Activated naive CD4-positive, alpha-beta T cell treated with Interleukin-2 at 50 U/mL for 16 hours (primary cell): ENCODE results near the gene SRRM2.

Experiments
- DNase-seq: peaks from one replicate; pipeline ENCODE4 v3.0.0-alpha.2; 2020

The SRRM2 gene

DNA sequence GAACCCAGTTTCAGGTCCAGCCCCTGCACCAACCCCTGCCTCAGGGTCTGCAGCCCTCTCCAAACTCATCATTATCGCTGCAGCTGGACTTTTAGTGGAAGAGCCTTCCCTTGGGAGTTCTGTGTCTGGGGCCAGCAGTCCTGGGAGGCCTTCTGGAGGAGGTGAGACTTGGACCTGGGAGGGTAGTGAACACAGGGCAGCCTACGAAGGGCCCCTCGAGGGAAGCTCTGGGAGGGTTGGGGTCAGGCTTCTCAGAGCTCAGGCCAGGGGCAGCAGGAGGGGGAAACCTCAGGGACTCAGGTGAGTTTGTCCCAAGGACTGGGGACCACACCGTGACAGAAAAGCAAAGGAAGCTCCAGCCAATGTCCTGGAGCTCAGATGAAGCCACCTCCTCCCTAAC is 11.3 kb upstream of the SRRM2 start:
- no peak for DNase-seq

DNA sequence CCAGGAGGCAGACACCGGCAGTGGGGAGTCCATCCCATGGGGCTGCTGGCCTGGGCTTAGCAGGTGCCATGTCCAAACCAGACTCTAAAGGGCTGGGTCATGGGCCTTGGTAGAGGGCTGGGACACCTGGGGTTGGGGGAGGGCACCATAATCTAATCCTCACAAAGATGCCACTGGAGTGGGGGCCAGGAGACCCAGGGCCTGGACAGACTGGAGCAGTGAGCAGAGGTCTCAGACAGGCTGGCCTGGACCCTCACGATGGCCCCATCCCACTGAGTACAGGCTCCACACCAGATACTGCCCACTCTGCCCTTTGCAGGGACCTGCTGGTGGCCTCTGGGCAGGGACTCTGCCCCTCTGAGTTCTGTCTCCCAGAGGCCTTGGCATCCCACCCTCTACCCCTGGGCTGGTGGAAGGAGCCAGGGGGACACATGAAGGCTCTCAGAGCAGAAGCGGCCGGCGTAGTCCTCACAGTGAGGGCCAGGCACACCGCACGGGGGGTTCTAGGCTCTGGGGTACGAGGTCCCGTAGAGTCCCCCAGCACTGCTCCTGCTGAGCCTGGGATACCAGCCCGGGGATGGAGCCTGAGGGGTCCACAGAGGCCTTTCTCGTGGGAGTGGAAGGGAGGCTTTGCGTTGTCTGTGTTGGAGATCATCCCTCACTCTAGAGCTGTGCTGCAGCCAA is 10.0 kb upstream of the SRRM2 start:
- DNase-seq, result no peak

DNA sequence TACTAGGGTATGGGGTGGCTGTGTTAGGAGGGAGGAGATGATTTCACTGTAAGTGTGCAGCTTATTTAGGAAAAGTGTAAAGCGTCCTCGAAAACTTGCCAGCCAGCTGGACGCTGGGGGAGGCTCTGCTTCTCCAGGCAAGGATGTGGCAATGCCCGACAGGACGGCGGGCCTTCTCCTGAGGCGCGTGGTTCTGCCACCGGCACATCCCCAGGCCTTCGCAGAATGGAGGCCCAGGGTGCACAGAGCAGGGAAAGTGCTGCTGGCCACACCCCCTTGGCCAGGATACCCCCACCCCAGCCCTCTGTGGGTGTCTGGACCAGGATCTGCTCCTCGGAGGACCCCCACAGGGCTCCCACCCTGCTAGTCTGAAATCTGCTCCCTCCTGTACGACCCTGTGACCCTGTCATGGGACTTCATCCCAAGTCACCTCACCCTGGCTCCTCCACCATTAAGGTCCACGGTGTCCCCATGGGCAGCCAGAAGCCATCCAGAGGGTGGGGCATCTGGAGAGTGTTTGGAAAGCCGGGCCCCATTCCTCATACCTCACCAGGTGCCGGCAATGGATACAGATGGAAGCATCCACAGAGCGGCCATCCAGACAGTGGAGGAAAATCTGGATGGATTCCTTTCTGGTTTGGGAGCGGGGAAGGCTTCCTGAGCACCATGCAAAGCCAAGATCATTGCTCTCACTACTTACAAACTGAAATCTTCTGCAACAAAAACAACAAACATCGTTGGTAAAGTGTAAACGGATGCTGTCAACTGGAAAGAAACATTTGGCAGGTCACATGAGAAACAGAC is 9.2 kb upstream of the SRRM2 start:
- no peak for DNase-seq

DNA sequence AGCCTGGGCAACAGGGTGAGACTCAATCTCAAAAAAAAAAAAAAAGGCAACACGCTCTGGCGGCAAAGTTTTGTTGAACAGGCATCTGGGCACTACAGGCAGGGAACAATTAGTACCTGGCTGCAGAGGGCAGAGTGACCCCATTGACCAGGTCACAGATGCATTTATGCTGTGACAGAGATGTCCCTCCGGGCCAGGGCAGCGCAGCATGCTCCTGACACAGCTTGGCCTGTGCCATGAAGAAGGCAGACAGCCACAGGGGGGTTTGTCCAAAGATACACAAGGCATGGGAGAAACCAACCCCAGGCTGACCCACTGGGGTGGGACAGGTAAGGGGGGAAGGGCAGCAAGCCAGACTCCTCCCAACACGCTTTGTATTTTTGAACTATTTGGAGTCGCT is 7.7 kb upstream of the SRRM2 start:
- DNase-seq, result no peak

DNA sequence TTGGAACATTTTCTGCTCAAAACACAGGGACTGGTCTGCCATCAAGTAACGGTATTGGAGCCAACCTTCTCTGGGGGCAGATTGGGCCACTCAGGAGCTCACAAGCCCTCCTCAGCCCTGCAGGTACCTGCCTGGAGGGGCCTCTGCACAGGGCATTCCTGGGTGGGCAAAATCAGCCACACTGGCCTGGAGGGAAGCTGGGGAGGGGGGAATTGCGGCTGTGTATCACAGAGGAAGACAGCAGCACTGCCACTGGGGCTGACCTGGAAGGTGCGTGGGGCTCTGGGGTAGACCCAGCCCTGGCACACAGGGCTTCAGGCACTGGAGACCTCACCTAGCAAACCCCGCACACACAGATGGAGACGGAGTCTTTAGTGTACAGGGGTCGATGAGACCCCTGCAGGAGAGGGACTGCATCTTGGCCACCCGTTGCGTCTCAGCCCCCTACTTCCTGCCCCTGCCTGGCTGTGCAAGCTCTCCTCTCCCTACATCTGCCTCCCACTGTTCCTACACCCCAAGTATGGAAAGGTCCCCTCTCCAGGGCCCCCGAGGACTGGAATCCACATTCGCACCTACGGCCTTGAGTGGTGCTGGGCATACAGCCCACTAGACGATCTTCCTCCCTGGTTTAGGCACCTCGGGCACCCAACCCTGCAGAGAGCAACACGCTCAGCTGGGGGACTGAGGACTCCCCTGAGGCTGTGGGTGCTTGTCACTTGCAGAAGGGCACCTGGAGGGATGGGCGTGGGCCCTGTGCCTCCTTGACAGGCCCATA is 7.1 kb upstream of the SRRM2 start:
- DNase-seq, result no peak

DNA sequence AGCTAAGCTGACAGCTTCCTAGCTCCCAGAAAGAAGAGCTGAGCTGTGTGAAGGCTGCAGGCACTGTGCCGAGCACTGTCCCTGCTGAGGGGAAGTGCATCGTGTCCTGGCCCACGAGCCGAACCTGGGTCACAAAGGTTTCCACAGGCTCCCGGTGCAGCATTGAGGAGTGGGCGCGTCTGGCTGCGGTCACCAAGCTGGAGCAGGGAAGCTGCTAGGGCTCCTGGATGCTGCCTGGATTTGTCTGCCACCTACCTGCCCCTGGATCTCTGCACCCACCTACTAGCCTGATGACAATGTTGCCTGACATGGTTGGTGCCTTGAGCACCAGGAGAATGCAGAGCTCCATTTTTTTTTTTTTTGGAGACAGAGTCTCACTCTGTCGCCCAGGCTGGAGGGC is 6.5 kb upstream of the SRRM2 start:
- no peak for DNase-seq

DNA sequence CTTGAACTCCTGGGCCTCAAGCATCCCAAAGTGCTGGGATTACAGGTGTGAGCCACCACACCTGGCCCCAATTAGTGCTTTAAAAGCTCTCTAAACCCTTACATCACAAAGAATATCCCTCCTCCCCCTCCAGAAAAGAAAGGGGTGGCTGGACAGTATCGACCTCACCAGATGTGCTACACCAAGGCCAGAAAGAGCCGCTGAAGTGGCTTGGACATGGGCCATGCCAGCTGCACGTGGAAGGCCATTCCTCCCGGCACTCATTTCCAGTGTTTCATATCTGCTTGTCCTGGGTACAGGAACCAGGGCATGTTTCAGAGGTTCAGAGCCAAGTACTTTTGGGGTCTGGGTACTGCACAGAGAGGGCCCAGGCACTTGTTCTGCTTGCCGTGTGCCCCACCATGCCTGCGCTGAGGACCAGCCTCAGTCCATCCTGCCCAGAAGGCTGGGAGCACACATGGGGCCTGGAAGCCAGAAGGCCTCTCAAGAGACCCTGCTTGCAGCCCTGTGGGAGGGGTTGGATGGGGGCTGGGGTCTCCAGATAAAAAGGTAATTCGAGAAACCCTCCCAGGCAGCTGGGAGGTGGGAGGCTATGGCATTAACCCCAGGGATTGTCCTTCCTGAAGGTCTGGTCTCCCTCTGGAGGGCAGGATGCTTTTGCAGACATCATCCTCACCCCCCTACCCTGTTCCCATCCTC is 3.5 kb upstream of the SRRM2 start:
- no peak for DNase-seq

DNA sequence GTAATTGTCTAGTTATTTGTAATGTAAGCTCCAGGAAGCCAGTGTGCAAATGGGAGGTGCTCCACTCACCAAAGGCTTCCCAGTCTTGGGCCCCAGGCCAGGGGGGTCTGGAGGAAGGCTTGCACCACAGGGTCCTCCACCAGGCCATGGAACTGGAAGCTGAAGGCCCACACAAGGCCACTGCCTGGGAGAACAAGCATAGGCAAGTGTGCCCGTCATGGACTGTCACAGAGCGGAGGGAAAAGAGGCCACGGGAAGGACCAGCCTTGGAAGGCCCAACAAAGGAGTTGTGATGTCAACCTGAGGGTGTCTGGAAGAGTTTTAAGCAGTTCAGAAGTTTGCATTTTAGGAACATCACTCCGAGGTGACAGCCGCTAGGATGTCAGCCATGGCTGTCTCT is 3.0 kb upstream of the SRRM2 start:
- DNase-seq, result no peak

DNA sequence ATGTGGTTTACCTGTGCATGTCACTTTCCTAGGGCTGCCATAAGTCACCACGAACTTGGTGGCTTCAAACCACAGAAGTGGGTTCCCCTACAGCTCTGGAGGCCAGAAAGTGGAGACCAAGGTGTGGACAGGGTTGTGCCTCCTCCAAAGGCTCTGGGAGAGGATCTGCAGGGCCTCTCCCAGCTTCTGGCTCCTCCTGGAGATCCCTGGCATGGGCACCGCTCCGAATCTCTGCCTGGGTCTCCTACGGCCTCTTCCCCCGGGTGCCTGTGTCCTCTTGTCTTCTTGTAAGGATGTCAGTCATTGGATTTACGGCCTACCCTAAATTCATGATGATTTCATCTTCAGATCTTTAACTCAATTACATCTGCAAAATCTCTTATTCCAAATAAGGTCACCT is 2.5 kb upstream of the SRRM2 start:
- DNase-seq, result no peak

DNA sequence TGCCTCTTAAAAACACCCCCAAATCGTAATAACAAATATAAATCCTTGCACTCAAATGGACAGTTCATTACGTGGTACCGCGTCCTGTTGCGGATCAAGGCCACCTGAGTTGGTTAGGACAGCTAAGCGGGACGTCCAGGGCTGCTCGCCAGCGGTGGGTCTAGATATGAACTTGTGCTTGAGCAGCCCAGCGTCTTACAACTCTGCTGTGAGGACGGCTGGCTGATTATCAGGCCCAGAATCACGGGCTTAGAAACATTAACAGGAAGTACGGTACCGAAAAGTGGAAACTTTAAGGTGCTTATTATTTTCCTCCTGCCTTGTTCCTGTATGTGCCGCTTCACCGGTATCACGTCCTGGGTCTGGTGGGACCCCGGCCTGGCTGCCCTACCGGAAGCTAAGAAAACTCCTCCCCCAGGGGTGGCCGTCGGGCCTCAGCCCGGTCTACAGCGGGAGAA is 832 bp upstream of the SRRM2 start:
- no peak for DNase-seq

DNA sequence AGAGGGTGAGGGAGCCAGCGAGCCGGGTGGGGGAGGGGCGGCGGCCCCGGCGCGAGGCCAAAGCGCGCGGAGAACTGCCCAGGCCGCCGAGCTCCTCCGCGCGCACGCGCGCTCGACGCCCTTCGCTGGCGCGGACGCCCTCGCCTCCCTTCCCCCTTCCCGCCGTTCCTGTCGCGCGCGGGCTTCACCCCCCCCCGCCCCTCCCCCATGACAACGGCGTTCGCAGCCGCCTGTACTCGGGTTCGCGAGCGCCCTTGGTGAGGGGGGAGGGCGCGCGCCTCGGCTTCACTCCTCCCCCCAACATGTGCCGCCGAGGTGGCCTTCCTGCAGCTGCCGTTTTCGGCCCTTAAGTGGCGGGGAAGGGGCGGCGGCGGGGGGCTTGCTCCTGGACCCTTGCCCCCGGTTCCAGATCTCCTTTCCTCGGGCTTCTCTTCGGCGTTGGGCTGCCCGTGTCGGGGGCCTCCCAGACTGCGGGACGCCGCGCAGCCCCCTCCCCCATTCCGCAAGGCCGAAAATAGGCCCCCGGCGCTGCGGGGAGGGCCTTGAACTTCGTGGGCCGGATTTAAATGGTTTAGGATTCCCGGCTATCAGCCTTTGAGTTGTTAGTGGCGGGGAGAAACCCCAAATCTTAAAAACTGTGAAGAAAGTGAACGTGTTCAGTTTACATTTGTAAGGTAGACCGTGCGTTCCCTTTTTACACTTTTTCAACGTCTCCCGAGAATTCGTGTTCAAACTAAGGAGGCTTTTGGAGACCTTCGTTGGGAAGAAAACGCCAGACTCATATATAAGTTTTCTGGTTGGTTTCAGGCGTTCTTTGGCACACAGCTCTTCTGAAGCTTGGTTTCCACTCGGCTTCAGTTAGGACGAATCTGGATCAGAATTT is 653 bp downstream of the SRRM2 start:
- no peak for DNase-seq

DNA sequence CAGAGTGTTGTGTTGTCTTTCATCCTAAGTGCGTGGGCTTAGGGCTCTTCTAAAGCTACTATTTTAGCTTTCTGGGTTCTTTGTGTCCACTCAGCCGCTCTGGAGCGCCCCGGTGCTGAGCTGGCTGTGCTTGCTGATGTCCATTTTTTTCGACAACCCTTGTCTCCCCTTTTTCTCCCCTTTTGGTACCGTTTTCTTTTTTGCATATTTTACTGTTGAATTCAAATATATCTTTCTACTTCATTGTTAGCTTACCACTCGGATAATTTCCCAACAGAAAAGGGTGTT is 1.2 kb downstream of the SRRM2 start:
- DNase-seq, result no peak

DNA sequence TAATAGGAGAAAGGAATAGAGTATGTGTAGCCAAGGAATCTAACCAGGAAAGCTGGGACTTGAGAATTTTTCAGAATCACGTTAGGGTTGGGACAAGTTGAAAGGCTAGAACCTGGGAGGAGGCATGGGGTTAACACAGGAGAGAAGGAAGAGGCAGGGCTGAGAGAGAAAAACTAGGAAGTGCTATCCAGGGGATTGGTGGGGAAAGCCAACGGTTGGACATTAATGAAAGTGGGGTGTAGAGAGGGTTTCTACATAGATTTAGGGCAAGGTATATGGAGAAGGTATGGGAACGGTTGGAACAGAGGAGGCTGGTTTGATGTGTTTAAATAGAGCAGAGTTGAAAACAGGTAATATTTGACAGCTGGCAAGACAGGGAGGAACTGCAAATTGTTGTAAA is 2.7 kb downstream of the SRRM2 start:
- no peak for DNase-seq

DNA sequence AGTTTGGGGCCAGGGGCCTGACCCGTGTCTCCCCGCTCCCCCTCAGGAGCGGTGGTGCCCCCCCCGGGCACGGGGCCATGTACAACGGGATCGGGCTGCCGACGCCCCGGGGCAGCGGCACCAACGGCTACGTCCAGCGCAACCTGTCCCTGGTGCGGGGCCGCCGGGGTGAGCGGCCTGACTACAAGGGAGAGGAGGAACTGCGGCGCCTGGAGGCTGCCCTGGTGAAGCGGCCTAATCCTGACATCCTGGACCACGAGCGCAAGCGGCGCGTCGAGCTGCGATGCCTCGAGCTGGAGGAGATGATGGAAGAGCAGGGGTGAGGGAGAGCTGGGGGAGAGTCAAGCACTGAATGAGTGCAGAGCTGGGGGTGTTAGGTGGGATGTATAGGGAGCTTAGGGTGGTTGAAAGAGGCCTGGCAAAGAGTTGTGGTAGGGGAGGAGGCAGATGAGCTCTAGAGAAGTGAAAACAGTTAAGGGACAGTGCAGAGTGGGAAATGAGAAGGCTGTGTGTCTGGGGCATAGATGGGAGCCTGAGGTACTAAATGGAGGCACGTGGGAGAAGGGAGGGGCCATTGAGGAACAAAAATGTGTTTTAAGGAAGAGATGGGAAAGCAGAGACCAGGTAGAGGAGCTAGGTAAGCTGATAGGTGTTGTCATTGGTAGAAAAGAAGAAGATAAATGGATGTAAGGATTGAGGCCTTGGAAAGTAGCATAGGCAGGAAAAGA is 4.0 kb downstream of the SRRM2 start:
- DNase-seq, result no peak

DNA sequence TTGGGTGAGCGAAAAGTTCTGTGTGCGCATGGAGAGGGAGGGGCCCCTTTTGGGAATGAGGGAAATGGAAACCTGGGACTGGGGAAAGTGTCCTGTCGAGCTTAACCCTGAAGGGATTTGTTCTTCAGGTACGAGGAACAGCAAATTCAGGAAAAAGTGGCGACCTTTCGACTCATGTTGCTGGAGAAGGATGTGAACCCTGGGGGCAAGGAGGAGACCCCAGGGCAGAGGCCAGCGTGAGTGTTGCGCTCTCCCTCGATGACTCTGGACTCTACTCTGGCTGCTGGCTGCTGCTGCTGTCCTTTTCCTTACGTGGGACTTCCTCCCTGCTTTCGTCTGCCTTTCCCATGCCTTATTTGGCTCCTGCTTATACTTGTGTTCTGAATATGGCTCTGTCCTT is 4.9 kb downstream of the SRRM2 start:
- DNase-seq, result no peak

DNA sequence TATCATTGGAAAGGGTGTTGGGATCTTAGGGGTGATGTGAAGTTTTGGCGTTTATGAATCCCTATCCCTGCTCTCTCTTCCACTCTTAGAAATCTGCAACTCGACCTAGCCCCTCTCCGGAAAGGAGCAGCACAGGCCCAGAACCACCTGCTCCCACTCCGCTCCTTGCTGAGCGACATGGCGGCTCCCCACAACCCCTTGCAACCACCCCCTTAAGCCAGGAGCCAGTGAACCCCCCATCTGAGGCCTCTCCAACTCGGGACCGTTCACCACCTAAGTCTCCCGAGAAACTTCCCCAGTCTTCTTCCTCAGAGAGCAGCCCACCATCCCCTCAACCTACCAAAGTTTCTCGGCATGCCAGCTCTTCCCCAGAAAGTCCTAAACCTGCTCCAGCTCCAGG is 9.0 kb downstream of the SRRM2 start:
- DNase-seq, result no peak

DNA sequence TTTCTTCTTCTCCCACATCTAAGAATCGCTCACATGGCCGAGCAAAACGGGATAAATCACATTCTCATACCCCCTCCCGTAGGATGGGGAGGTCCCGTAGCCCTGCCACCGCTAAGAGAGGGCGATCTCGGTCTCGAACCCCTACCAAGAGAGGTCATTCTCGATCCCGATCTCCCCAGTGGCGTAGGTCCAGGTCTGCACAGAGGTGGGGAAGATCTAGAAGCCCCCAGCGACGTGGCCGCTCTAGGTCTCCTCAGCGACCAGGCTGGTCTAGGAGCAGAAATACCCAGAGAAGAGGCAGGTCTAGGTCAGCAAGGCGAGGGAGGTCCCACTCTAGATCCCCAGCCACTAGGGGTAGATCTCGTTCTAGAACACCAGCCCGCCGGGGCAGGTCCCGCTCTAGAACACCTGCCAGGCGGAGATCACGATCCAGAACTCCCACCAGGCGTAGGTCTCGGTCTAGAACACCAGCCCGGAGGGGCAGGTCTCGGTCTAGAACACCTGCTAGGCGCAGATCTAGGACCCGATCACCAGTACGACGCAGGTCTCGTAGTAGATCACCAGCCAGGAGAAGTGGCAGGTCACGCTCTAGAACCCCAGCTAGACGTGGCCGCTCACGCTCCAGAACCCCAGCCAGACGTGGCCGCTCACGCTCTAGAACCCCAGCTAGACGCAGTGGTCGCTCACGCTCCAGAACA is 9.6 kb downstream of the SRRM2 start:
- no peak for DNase-seq

DNA sequence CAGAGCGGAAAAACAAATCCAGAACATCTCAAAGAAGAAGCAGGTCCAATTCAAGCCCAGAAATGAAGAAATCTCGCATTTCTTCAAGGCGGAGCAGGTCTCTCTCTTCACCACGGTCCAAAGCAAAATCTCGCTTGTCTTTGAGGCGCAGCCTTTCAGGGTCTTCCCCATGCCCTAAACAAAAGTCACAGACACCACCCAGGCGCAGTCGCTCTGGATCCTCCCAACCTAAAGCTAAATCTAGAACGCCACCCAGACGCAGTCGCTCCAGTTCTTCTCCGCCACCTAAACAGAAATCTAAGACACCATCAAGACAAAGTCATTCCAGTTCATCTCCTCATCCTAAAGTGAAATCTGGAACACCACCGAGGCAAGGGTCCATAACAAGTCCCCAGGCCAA is 10.3 kb downstream of the SRRM2 start:
- DNase-seq, result no peak

DNA sequence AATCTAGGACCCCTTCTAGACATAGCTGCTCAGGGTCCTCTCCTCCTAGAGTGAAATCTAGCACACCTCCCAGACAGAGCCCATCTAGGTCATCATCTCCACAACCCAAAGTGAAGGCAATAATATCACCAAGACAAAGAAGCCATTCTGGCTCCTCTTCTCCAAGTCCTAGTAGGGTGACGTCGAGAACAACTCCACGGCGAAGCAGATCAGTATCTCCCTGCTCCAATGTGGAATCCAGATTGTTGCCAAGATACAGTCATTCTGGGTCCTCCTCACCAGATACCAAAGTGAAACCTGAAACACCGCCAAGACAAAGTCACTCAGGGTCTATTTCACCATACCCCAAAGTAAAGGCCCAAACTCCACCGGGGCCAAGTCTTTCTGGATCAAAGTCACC is 10.7 kb downstream of the SRRM2 start:
- DNase-seq, result no peak

DNA sequence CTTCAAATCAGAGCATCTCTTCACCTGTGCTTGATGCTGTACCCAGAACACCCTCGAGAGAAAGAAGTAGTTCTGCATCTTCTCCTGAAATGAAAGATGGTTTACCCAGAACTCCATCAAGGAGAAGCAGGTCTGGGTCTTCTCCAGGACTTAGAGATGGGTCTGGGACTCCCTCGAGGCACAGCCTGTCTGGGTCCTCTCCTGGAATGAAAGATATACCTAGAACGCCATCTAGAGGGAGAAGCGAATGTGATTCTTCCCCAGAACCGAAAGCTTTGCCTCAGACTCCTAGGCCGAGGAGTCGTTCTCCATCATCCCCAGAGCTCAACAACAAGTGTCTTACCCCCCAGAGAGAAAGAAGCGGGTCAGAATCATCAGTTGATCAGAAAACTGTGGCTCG is 12.3 kb downstream of the SRRM2 start:
- no peak for DNase-seq
